ENCODE results near the gene ZNF83. TPM values are rescaled to one million over a fixed set of nuclear protein-coding genes. Genes with fewer than 3 reads are reported as not detected.

Gene ZNF83
- total RNA-seq, 2 experiments from 2014 or later = 27.4 to 31.1 TPM

DNA sequence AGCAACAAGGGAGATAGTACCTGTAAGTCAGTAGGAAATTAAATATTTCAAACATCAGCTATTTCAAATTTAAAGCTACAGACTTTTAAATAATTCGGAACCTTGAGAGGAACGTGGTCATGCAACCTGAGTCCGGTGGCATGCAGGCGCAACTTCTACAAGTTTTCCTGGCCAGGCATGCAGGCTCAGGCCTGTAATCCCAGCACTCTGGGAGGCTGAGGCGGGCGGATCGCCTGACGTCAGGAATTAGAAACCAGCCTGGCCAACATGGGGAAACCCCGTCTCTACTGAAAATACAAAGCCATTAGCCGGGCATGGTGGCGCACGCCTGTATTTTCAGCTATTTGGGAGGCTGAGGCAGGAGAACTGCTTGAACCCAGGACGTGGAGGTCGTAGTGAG, 70.2 kb downstream of the ZNF83 start:
- Mint-ChIP-seq H3K4me3 (no peak overlapping the region), H3K27me3 (no peaks in the 10 kb centered on the region), H3K9me3 (peaks cover 33% of the 10 kb centered on the region), H3K4me1 (ENCODE audit: low read depth) (peaks cover 17% of the 10 kb centered on the region), H3K36me3 (ENCODE audit: low read depth) (peaks cover 55% of the 10 kb centered on the region), H3K27ac (no peak overlapping the region)
- intact Hi-C loops (cut with micrococcal nuclease) = no loop called here
- ChIA-PET POLR2A (no interaction called here), CTCF (no interaction called here)
- ATAC-seq (no peak), DNase-seq (no peak)
- TF ChIP-seq, protein P1, sequence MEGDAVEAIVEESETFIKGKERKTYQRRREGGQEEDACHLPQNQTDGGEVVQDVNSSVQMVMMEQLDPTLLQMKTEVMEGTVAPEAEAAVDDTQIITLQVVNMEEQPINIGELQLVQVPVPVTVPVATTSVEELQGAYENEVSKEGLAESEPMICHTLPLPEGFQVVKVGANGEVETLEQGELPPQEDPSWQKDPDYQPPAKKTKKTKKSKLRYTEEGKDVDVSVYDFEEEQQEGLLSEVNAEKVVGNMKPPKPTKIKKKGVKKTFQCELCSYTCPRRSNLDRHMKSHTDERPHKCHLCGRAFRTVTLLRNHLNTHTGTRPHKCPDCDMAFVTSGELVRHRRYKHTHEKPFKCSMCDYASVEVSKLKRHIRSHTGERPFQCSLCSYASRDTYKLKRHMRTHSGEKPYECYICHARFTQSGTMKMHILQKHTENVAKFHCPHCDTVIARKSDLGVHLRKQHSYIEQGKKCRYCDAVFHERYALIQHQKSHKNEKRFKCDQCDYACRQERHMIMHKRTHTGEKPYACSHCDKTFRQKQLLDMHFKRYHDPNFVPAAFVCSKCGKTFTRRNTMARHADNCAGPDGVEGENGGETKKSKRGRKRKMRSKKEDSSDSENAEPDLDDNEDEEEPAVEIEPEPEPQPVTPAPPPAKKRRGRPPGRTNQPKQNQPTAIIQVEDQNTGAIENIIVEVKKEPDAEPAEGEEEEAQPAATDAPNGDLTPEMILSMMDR (IDR thresholded peaks at IDR 0.05) = no peak

- Mint-ChIP-seq H3K36me3 (ENCODE audit: low read depth) (peaks cover 55% of the 10 kb centered on the region), H3K27me3 (no peaks in the 10 kb centered on the region), H3K27ac (no peak overlapping the region), H3K4me3 (no peak overlapping the region), H3K4me1 (ENCODE audit: low read depth) (peaks cover 10% of the 10 kb centered on the region), H3K9me3 (peaks cover 40% of the 10 kb centered on the region)
- ATAC-seq (no peak), DNase-seq (no peak)
- TF ChIP-seq, protein P1 (IDR thresholded peaks at IDR 0.05) = no peak
- POLR2A ChIA-PET = no interaction called here
- CTCF ChIA-PET = interaction anchor here (1.1 kb wide), 1 partner anchor 9 kb away, joined by 3 read pairs; no protein-coding TSS in a partner anchor
- intact Hi-C loops (cut with micrococcal nuclease) = no loop called here
These were observed 71.6 kb downstream of the ZNF83 start for GRCh38 chr19:52566588-52566987.

DNA sequence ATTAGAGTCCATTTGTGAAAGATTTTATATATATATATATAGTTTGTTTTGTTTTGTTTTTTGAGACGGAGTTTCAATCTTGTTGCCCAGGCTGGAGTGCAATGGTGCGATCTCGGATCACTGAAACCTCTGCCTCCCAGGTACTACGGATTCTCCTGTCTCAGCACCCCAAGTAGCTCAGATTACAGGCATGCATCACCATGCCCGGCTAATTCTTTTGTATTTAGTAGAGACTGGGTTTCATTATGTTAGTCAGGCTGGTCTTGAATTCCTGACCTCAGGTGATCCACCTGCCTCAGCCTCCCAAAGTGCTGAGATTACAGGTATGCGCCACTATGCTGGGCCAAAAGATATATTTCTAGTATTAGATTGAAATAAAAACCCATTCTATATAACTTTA, 72.0 kb downstream of the ZNF83 start:
- intact Hi-C loops (cut with micrococcal nuclease) = no loop called here
- peaks cover 40% of the 10 kb centered on the region for H3K9me3 Mint-ChIP-seq
- CTCF ChIA-PET = interaction anchor here (1.1 kb wide), 1 partner anchor 9 kb away, joined by 3 read pairs; no protein-coding TSS in a partner anchor
- H3K36me3 Mint-ChIP-seq (ENCODE audit: low read depth) = peaks cover 57% of the 10 kb centered on the region
- no peaks in the 10 kb centered on the region for H3K27me3 Mint-ChIP-seq
- POLR2A ChIA-PET = no interaction called here
- no peak for DNase-seq
- peaks cover 6% of the 10 kb centered on the region for H3K4me1 Mint-ChIP-seq (ENCODE audit: low read depth)
- ATAC-seq = no peak
- no peak overlapping the region for H3K4me3 Mint-ChIP-seq
- TF ChIP-seq, protein P1 (IDR thresholded peaks at IDR 0.05) = no peak
- no peak overlapping the region for H3K27ac Mint-ChIP-seq

Other genes with a start within 250 kb of the ZNF83 start
- gene ZNF528, start 240.5 kb downstream of the ZNF83 start, total RNA-seq = 1 to 10 TPM; 6.8 to 8.3 TPM
- gene ZNF534, start 209.2 kb downstream of the ZNF83 start, total RNA-seq = not detected
- under 1 TPM; 0.72 to 0.86 TPM for gene ZNF578, start 184.8 kb downstream of the ZNF83 start, total RNA-seq
- gene ZNF808, start 110.7 kb downstream of the ZNF83 start, total RNA-seq = 10 to 100 TPM; 32.4 to 32.5 TPM
- gene ZNF701, start 68.1 kb downstream of the ZNF83 start, total RNA-seq = 10 to 100 TPM; 21.1 to 23.0 TPM
- 10 to 100 TPM; 18.4 to 20.9 TPM for gene ZNF611, start 96.7 kb upstream of the ZNF83 start, total RNA-seq
- 10 to 100 TPM; 11.2 to 11.7 TPM for gene ZNF600, start 148.4 kb upstream of the ZNF83 start, total RNA-seq
- gene ZNF28, start 183.3 kb upstream of the ZNF83 start, total RNA-seq = 10 to 100 TPM in 1 of 2 experiments, 1 to 10 TPM in 1; 9.7 to 11.6 TPM
- 10 to 100 TPM; 11.2 to 12.9 TPM for gene ZNF468, start 219.3 kb upstream of the ZNF83 start, total RNA-seq